ENCODE results near the gene TTC8.
"Not testable (repeated sequence)": the region's sequence is repeated elsewhere in the genome, so short reads cannot be mapped to it uniquely, and the experiment has no call there.

Gene TTC8

GRCh38 chr14:88835661-88836060, 11.2 kb downstream of the TTC8 start:
- Mint-ChIP-seq H3K4me3 (no peak overlapping the region), H3K9me3 (no peaks in the 10 kb centered on the region), H3K27ac (no peak overlapping the region), H3K36me3 (ENCODE audit: low read depth) (no peaks in the 10 kb centered on the region), H3K4me1 (ENCODE audit: low read depth) (no peaks in the 10 kb centered on the region), H3K27me3 (ENCODE audit: low read depth) (peaks cover 8% of the 10 kb centered on the region)
- DNase-seq (ENCODE audit: low spot score), result no peak

GRCh38 chr14:88837495-88837894, 13.0 kb downstream of the TTC8 start:
- Mint-ChIP-seq H3K4me3 (no peak overlapping the region), H3K27me3 (ENCODE audit: low read depth) (peaks cover 8% of the 10 kb centered on the region), H3K4me1 (ENCODE audit: low read depth) (no peaks in the 10 kb centered on the region), H3K9me3 (no peaks in the 10 kb centered on the region), H3K27ac (no peak overlapping the region), H3K36me3 (ENCODE audit: low read depth) (no peaks in the 10 kb centered on the region)
- DNase-seq (ENCODE audit: low spot score), result no peak

- no peak overlapping the region for H3K27ac Mint-ChIP-seq
- no peaks in the 10 kb centered on the region for H3K4me1 Mint-ChIP-seq (ENCODE audit: low read depth)
- no peaks in the 10 kb centered on the region for H3K36me3 Mint-ChIP-seq (ENCODE audit: low read depth)
- H3K9me3 Mint-ChIP-seq, result no peaks in the 10 kb centered on the region
- H3K27me3 Mint-ChIP-seq (ENCODE audit: low read depth), result peaks cover 8% of the 10 kb centered on the region
- no peak overlapping the region for H3K4me3 Mint-ChIP-seq
- no peak for DNase-seq (ENCODE audit: low spot score)
Measured at GRCh38 chr14:88838015-88838414, 13.6 kb downstream of the TTC8 start.

- Mint-ChIP-seq H3K27me3 (ENCODE audit: low read depth) (peaks cover 3% of the 10 kb centered on the region), H3K4me1 (ENCODE audit: low read depth) (no peaks in the 10 kb centered on the region), H3K4me3 (no peak overlapping the region), H3K9me3 (no peaks in the 10 kb centered on the region), H3K36me3 (ENCODE audit: low read depth) (no peaks in the 10 kb centered on the region), H3K27ac (no peak overlapping the region)
- no peak for DNase-seq (ENCODE audit: low spot score)
Measured at GRCh38 chr14:88840926-88841325, 16.5 kb downstream of the TTC8 start.

GRCh38 chr14:88841741-88842140, 17.3 kb downstream of the TTC8 start:
- Mint-ChIP-seq H3K36me3 (ENCODE audit: low read depth) (no peaks in the 10 kb centered on the region), H3K4me1 (ENCODE audit: low read depth) (no peaks in the 10 kb centered on the region), H3K27me3 (ENCODE audit: low read depth) (peaks cover 3% of the 10 kb centered on the region), H3K9me3 (no peaks in the 10 kb centered on the region), H3K27ac (no peak overlapping the region), H3K4me3 (no peak overlapping the region)
- no peak for DNase-seq (ENCODE audit: low spot score)

GRCh38 chr14:88842414-88842813, 18.0 kb downstream of the TTC8 start:
- Mint-ChIP-seq H3K9me3 (no peaks in the 10 kb centered on the region), H3K4me3 (no peak overlapping the region)
- no peak for DNase-seq (ENCODE audit: low spot score)

GRCh38 chr14:88844980-88845491, 20.6 kb downstream of the TTC8 start:
- no peak overlapping the region for H3K4me3 Mint-ChIP-seq
- no peak overlapping the region for H3K27ac Mint-ChIP-seq
- H3K4me1 Mint-ChIP-seq (ENCODE audit: low read depth), result no peaks in the 10 kb centered on the region
- H3K27me3 Mint-ChIP-seq (ENCODE audit: low read depth), result no peaks in the 10 kb centered on the region
- H3K36me3 Mint-ChIP-seq (ENCODE audit: low read depth), result no peaks in the 10 kb centered on the region
- H3K9me3 Mint-ChIP-seq, result no peaks in the 10 kb centered on the region
- DNase-seq (ENCODE audit: low spot score), result no peak

More at GRCh38 chr14:88842414-88842813, 18.0 kb downstream of the TTC8 start:
- H3K4me1 Mint-ChIP-seq (ENCODE audit: low read depth), result no peaks in the 10 kb centered on the region
- H3K27ac Mint-ChIP-seq, result no peak overlapping the region
- H3K27me3 Mint-ChIP-seq (ENCODE audit: low read depth), result peaks cover 3% of the 10 kb centered on the region
- H3K36me3 Mint-ChIP-seq (ENCODE audit: low read depth), result no peaks in the 10 kb centered on the region

- Mint-ChIP-seq H3K27me3 (ENCODE audit: low read depth) (no peaks in the 10 kb centered on the region), H3K9me3 (no peaks in the 10 kb centered on the region)
Measured at GRCh38 chr14:88848571-88848970, 24.1 kb downstream of the TTC8 start.

GRCh38 chr14:88849716-88850115, 25.3 kb downstream of the TTC8 start:
- H3K9me3 Mint-ChIP-seq, result no peaks in the 10 kb centered on the region
- DNase-seq (ENCODE audit: low spot score), result no peak
- H3K27ac Mint-ChIP-seq, result no peak overlapping the region
- no peak overlapping the region for H3K4me3 Mint-ChIP-seq
- H3K36me3 Mint-ChIP-seq (ENCODE audit: low read depth), result no peaks in the 10 kb centered on the region
- H3K4me1 Mint-ChIP-seq (ENCODE audit: low read depth), result no peaks in the 10 kb centered on the region
- no peaks in the 10 kb centered on the region for H3K27me3 Mint-ChIP-seq (ENCODE audit: low read depth)

More at GRCh38 chr14:88848571-88848970, 24.1 kb downstream of the TTC8 start:
- no peak overlapping the region for H3K4me3 Mint-ChIP-seq
- H3K4me1 Mint-ChIP-seq (ENCODE audit: low read depth), result no peaks in the 10 kb centered on the region
- no peak for DNase-seq (ENCODE audit: low spot score)
- H3K36me3 Mint-ChIP-seq (ENCODE audit: low read depth), result no peaks in the 10 kb centered on the region
- no peak overlapping the region for H3K27ac Mint-ChIP-seq

- H3K9me3 Mint-ChIP-seq, result no peaks in the 10 kb centered on the region
- no peaks in the 10 kb centered on the region for H3K27me3 Mint-ChIP-seq (ENCODE audit: low read depth)
- no peak for DNase-seq (ENCODE audit: low spot score)
- H3K4me3 Mint-ChIP-seq, result no peak overlapping the region
- H3K4me1 Mint-ChIP-seq (ENCODE audit: low read depth), result no peaks in the 10 kb centered on the region
- H3K27ac Mint-ChIP-seq, result no peak overlapping the region
- H3K36me3 Mint-ChIP-seq (ENCODE audit: low read depth), result no peaks in the 10 kb centered on the region
Measured at GRCh38 chr14:88851587-88851986, 27.1 kb downstream of the TTC8 start.

GRCh38 chr14:88852632-88853031, 28.2 kb downstream of the TTC8 start:
- Mint-ChIP-seq H3K36me3 (ENCODE audit: low read depth) (no peaks in the 10 kb centered on the region), H3K27me3 (ENCODE audit: low read depth) (no peaks in the 10 kb centered on the region), H3K9me3 (no peaks in the 10 kb centered on the region), H3K27ac (no peak overlapping the region), H3K4me1 (ENCODE audit: low read depth) (no peaks in the 10 kb centered on the region), H3K4me3 (no peak overlapping the region)
- DNase-seq (ENCODE audit: low spot score), result no peak

GRCh38 chr14:88853129-88853528, 28.7 kb downstream of the TTC8 start:
- DNase-seq (ENCODE audit: low spot score), result no peak
- Mint-ChIP-seq H3K36me3 (ENCODE audit: low read depth) (no peaks in the 10 kb centered on the region), H3K4me1 (ENCODE audit: low read depth) (no peaks in the 10 kb centered on the region), H3K4me3 (no peak overlapping the region), H3K9me3 (no peaks in the 10 kb centered on the region), H3K27me3 (ENCODE audit: low read depth) (no peaks in the 10 kb centered on the region), H3K27ac (no peak overlapping the region)

- no peak overlapping the region for H3K27ac Mint-ChIP-seq
- H3K9me3 Mint-ChIP-seq, result peaks cover 4% of the 10 kb centered on the region
Measured at GRCh38 chr14:88856786-88857366, 32.4 kb downstream of the TTC8 start.

GRCh38 chr14:88857861-88858260, 33.4 kb downstream of the TTC8 start:
- not testable (repeated sequence) for H3K27me3 Mint-ChIP-seq (ENCODE audit: low read depth); H3K4me1 Mint-ChIP-seq (ENCODE audit: low read depth); H3K9me3 Mint-ChIP-seq

More at GRCh38 chr14:88856786-88857366, 32.4 kb downstream of the TTC8 start:
- Mint-ChIP-seq H3K36me3 (ENCODE audit: low read depth) (no peaks in the 10 kb centered on the region), H3K4me3 (no peak overlapping the region), H3K4me1 (ENCODE audit: low read depth) (no peaks in the 10 kb centered on the region), H3K27me3 (ENCODE audit: low read depth) (no peaks in the 10 kb centered on the region)
- DNase-seq (ENCODE audit: low spot score), result no peak

GRCh38 chr14:88859118-88859517, 34.7 kb downstream of the TTC8 start:
- not testable (repeated sequence) for H3K9me3 Mint-ChIP-seq; H3K27me3 Mint-ChIP-seq (ENCODE audit: low read depth); H3K36me3 Mint-ChIP-seq (ENCODE audit: low read depth); DNase-seq (ENCODE audit: low spot score); H3K27ac Mint-ChIP-seq; H3K4me1 Mint-ChIP-seq (ENCODE audit: low read depth); H3K4me3 Mint-ChIP-seq

More at GRCh38 chr14:88857861-88858260, 33.4 kb downstream of the TTC8 start:
- not testable (repeated sequence) for H3K36me3 Mint-ChIP-seq (ENCODE audit: low read depth); DNase-seq (ENCODE audit: low spot score); H3K27ac Mint-ChIP-seq; H3K4me3 Mint-ChIP-seq
